Measurements from ENCODE around the gene RABL6.

Gene RABL6

GRCh38 chr9:136805207-136805740 lies 2.5 kb upstream of the RABL6 start:
- H3K4me3 ChIP-seq (ENCODE audit: low read depth, low read length) = no peak overlapping the region
- DNase-seq (ENCODE audit: low read depth) = no peak
- TF ChIP-seq, protein P1, sequence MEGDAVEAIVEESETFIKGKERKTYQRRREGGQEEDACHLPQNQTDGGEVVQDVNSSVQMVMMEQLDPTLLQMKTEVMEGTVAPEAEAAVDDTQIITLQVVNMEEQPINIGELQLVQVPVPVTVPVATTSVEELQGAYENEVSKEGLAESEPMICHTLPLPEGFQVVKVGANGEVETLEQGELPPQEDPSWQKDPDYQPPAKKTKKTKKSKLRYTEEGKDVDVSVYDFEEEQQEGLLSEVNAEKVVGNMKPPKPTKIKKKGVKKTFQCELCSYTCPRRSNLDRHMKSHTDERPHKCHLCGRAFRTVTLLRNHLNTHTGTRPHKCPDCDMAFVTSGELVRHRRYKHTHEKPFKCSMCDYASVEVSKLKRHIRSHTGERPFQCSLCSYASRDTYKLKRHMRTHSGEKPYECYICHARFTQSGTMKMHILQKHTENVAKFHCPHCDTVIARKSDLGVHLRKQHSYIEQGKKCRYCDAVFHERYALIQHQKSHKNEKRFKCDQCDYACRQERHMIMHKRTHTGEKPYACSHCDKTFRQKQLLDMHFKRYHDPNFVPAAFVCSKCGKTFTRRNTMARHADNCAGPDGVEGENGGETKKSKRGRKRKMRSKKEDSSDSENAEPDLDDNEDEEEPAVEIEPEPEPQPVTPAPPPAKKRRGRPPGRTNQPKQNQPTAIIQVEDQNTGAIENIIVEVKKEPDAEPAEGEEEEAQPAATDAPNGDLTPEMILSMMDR (IDR thresholded peaks at IDR 0.05; ENCODE audit: insufficient read depth, low read depth, low read length, missing control alignments) = no peak

GRCh38 chr9:136806067-136806466 lies 1.7 kb upstream of the RABL6 start:
- H3K4me3 ChIP-seq (ENCODE audit: low read depth, low read length) = no peak overlapping the region
- TF ChIP-seq, protein P1 (IDR thresholded peaks at IDR 0.05; ENCODE audit: insufficient read depth, low read depth, low read length, missing control alignments) = no peak
- no peak for DNase-seq (ENCODE audit: low read depth)

- peak overlapping the region; percentile 93 for H3K4me3 ChIP-seq (ENCODE audit: low read depth, low read length)
- no peak for DNase-seq (ENCODE audit: low read depth)
- TF ChIP-seq, protein P1 (IDR thresholded peaks at IDR 0.05; ENCODE audit: insufficient read depth, low read depth, low read length, missing control alignments) = no peak
Measured at GRCh38 chr9:136806631-136807201, 1.0 kb upstream of the RABL6 start.

- peak; percentile 48 for DNase-seq (ENCODE audit: low read depth)
- TF ChIP-seq, protein P1 (IDR thresholded peaks at IDR 0.05; ENCODE audit: insufficient read depth, low read depth, low read length, missing control alignments) = no peak
- H3K4me3 ChIP-seq (ENCODE audit: low read depth, low read length) = peak overlapping the region; percentile 71
Measured at GRCh38 chr9:136808075-136808805, 492 bp downstream of the RABL6 start.

- TF ChIP-seq, protein P1 (IDR thresholded peaks at IDR 0.05; ENCODE audit: insufficient read depth, low read depth, low read length, missing control alignments) = no peak
- H3K4me3 ChIP-seq (ENCODE audit: low read depth, low read length) = peak overlapping the region; percentile 71
- DNase-seq (ENCODE audit: low read depth) = no peak
Measured at GRCh38 chr9:136808806-136809158, 1.0 kb downstream of the RABL6 start.

DNA sequence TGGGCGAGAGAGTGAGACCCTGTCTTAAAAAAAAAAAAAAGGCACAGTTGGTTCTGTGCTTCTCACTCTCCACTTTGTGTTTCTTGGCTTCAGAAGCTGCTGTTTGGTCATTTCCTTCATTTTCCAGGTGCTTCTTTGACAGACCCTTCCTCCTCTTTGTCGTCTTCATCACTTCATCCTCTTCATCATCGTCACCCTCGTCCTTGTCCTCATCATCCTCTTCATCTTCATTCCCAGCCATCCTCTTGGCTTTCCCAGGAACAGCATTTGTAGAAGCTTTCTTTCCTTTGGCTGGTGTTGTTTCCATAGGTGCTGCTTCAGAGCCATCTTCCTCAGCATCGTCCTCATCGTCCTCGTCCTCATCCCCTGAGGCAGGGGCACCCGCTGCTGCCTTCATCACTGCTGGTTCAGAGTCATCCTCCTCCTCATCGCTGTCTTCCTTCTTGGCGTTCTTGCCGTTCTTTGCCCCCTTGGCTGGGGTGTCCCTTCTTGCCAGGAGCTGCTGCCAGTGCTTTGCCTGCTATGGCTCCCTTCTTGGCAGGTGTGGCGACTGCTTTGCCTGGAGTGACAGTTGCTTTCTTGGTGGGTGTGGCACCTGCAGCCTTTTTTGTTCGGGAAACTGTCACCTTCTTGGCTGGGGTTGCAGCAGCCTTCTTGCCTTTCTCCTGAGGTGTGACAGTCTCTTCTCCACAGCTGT lies 7.1 kb downstream of the RABL6 start:
- TF ChIP-seq, protein P1 (IDR thresholded peaks at IDR 0.05; ENCODE audit: insufficient read depth, low read depth, low read length, missing control alignments) = no peak
- no peak for DNase-seq (ENCODE audit: low read depth)
- H3K4me3 ChIP-seq (ENCODE audit: low read depth, low read length) = no peak overlapping the region
